Tibial nerve (tissue), 4 donors: ENCODE results near the gene COA1.

Experiments used
- EP300 ChIP-seq, 2 donors: sonication (generic); formaldehyde crosslinking; IDR thresholded peaks; one replicate each; pipeline ENCODE4 v1.6.1; 2017; ENCODE audit warnings: antibody characterized with exemption in 2 of 2, mild to moderate bottlenecking in 1 of 2
- POLR2A ChIP-seq, 2 donors: fragments of 450-650 bp; IDR thresholded peaks; one replicate each; pipeline ENCODE4 v1.6.1; 2017; ENCODE audit warnings: antibody characterized with exemption in 2 of 2, mild to moderate bottlenecking in 2 of 2, moderate library complexity in 2 of 2
- TF ChIP-seq, protein P1 (sequence below), 5 experiments: fragments of 200-600 bp in 3 of 5; fragments of 450-650 bp in 2 of 5; sonication (generic) in 3 of 5; IDR thresholded peaks; one replicate each; pipeline ENCODE4 v1.5.1; 2016 to 2019; ENCODE audit warnings: antibody characterized with exemption in 5 of 5, mild to moderate bottlenecking in 3 of 5, moderate library complexity in 2 of 5

DNA sequence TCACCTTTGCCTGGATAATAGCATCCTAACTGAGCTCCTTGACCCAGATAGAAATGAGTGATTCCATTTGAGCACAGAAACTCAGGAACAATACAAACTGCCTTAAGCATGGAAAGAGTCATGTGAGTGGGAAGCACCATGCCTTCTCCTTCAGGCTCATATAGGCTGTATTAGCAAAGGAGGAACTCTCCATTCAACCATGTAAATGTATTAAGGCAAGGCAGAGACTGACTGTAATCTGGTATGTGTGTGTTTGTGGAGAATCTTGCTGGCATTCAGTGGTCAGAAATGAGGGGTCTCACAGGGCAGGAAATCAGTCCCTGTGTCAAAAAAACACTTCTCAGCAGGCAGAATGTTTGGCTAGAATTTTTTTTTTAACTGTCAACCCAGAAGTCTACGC is 40.2 kb downstream of the COA1 start:
- TF ChIP-seq POLR2A (IDR thresholded peaks at IDR 0.05) (no peak), EP300 (IDR thresholded peaks at IDR 0.05) (no peak)
- TF ChIP-seq, protein P1, sequence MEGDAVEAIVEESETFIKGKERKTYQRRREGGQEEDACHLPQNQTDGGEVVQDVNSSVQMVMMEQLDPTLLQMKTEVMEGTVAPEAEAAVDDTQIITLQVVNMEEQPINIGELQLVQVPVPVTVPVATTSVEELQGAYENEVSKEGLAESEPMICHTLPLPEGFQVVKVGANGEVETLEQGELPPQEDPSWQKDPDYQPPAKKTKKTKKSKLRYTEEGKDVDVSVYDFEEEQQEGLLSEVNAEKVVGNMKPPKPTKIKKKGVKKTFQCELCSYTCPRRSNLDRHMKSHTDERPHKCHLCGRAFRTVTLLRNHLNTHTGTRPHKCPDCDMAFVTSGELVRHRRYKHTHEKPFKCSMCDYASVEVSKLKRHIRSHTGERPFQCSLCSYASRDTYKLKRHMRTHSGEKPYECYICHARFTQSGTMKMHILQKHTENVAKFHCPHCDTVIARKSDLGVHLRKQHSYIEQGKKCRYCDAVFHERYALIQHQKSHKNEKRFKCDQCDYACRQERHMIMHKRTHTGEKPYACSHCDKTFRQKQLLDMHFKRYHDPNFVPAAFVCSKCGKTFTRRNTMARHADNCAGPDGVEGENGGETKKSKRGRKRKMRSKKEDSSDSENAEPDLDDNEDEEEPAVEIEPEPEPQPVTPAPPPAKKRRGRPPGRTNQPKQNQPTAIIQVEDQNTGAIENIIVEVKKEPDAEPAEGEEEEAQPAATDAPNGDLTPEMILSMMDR (IDR thresholded peaks at IDR 0.05): no peak
